Measurements from ENCODE around the gene GALK1.

Gene GALK1

DNA sequence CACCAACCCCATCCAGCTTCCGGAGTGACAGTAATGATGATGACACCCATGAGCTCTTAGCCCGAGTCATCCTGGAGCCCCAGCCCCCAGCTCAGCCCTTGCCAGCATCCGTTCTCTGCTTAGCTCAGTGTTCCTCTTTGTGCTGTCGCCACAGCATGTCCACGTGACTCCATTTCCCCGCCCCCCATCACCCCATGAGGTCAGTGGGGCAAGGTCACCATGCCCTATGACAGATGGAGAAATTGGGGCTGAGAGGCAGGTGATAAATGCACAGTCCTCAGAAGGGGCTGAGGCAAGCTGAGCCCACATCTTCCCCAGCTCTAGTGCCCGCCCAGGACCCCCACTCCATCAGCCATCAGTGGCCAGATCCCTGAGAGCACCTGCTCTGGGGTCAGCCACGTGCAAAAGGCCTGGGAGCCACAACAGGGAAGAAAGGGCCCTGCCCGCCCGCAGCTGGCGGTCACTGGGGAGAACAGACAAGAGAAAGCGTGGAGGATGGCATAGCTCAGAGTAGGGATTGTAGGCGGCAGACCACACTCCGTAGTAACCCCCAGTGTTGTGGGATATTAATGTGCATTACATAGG is 26.7 kb downstream of the GALK1 start:
- TF ChIP-seq FOXP2 (optimal IDR thresholded peaks at IDR 0.05; ENCODE audit: control extremely low read depth, extremely low read length, insufficient read depth) (no peak), EZH2 (IDR thresholded peaks at IDR 0.05) (no peak), POLR2AphosphoS5 (IDR thresholded peaks at IDR 0.05; ENCODE audit: borderline replicate concordance, low read depth, low read length) (no peak)
- Histone ChIP-seq H3K4me3 (no peak overlapping the region), H3K9me3 (ENCODE audit: low read depth, low read length) (no peaks in the 10 kb centered on the region), H3K27ac (no peak overlapping the region), H3K36me3 (ENCODE audit: insufficient read depth, low read length) (no peaks in the 10 kb centered on the region), H3K9ac (ENCODE audit: insufficient read length) (no peak overlapping the region)
- DNase-seq (ENCODE audit: low read depth, low spot score) = no peak

DNA sequence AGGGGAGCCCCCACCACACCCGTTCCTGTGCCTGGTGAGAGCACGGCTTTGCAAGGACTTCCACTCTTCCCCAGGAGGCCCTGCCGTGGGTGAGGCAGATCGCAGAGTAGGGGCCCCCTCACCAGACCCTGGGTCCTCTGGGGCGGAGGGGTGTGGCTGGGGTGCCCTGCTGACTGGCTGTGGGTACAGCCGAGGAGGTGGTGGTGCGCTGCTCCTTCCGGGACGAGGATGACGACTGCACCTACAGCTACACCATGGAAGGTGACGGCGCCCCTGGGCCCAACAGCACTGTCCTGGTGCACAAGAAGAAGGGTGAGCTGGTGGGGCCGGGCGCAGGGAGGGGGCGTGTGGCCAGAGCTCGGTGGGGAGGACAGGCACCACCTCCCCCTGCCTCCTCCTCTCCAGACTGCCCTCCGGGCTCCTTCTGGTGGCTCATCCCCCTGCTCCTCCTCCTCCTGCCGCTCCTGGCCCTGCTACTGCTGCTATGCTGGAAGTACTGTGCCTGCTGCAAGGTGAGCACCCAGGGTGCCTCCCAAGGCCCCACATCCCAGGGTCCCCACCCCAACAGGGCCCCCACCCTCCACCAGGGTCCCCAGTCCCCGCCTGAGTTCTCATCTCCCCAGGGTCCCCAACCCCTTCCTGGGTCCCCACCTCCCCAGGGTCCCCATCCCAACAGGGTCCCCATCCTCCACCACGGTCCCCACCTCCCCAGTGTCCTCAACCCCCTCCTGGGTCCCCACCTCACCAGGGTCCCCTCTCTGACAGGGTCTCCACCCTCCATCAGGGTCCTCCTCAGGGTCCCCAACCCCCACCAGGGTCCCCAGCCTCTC is 27.6 kb downstream of the GALK1 start:
- DNase-seq (ENCODE audit: low read depth, low spot score) = no peak
- H3K9ac ChIP-seq (ENCODE audit: insufficient read length) = no peak overlapping the region
- H3K4me3 ChIP-seq = no peak overlapping the region
- no peaks in the 10 kb centered on the region for H3K36me3 ChIP-seq (ENCODE audit: insufficient read depth, low read length)
- H3K27ac ChIP-seq = no peak overlapping the region
- H3K9me3 ChIP-seq (ENCODE audit: low read depth, low read length) = no peaks in the 10 kb centered on the region
- TF ChIP-seq FOXP2 (optimal IDR thresholded peaks at IDR 0.05; ENCODE audit: control extremely low read depth, extremely low read length, insufficient read depth) (no peak), EZH2 (IDR thresholded peaks at IDR 0.05) (no peak), POLR2AphosphoS5 (IDR thresholded peaks at IDR 0.05; ENCODE audit: borderline replicate concordance, low read depth, low read length) (no peak)

DNA sequence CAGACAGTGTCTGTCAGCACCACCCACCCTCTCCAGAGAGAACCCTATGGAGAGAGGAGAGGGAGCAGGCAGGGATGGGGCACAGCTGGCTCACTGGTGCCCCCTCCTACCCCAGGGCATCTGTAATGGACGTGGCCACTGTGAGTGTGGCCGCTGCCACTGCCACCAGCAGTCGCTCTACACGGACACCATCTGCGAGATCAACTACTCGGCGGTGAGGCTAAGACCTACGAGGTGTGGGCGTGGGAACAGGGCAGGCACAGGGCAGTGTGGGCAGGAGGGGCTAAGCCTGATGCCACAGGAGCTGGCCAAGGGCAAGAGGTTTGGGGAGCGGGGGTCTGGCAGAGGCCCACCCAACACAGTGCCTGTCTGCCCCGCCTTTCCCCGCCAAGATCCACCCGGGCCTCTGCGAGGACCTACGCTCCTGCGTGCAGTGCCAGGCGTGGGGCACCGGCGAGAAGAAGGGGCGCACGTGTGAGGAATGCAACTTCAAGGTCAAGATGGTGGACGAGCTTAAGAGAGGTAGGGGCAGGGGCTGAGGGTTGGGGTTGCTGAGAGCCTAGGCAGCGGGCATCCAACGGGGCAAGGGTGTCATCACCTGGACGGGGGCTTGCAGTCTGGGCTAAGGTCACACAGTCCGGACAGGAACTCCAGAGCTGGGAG is 28.7 kb downstream of the GALK1 start:
- no peak for TF ChIP-seq POLR2AphosphoS5 (IDR thresholded peaks at IDR 0.05; ENCODE audit: borderline replicate concordance, low read depth, low read length)
- no peak for TF ChIP-seq EZH2 (IDR thresholded peaks at IDR 0.05)
- no peak for TF ChIP-seq FOXP2 (optimal IDR thresholded peaks at IDR 0.05; ENCODE audit: control extremely low read depth, extremely low read length, insufficient read depth)
- H3K4me3 ChIP-seq = no peak overlapping the region
- H3K27ac ChIP-seq = no peak overlapping the region
- no peaks in the 10 kb centered on the region for H3K36me3 ChIP-seq (ENCODE audit: insufficient read depth, low read length)
- DNase-seq (ENCODE audit: low read depth, low spot score) = no peak
- H3K9ac ChIP-seq (ENCODE audit: insufficient read length) = no peak overlapping the region
- no peaks in the 10 kb centered on the region for H3K9me3 ChIP-seq (ENCODE audit: low read depth, low read length)

DNA sequence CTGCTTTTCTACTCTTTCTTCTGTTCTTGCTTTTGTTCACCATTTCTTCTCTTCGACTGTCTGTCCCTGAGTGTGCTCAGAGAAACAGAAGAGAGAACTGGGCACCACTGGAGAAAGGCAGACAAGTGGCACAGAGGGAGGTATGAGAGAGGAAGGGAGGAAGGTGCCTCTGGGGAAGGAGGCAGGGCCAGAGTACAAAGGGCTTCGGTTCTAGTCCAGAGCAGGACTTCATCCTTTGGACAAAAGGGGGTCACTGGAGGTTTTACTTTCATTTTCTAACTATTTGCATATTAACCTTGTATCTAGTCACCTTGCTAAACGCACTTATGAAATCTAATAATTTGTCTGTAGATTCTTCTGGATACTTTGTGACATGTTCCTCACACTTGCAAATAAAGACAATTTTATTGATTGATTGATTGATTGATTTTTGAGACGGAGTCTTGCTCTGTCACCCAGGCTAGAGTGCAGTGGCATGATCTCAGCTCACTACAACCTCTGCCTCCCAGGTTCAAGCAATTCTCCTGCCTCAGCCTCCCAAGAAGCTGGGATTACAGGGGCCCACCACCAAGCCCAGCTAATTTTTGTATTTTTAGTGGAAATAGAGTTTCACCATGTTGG is 30.2 kb downstream of the GALK1 start:
- no peak overlapping the region for H3K4me3 ChIP-seq
- H3K9ac ChIP-seq (ENCODE audit: insufficient read length) = no peak overlapping the region
- H3K9me3 ChIP-seq (ENCODE audit: low read depth, low read length) = no peaks in the 10 kb centered on the region
- H3K36me3 ChIP-seq (ENCODE audit: insufficient read depth, low read length) = no peaks in the 10 kb centered on the region
- no peak overlapping the region for H3K27ac ChIP-seq
- DNase-seq (ENCODE audit: low read depth, low spot score) = no peak
- TF ChIP-seq EZH2 (IDR thresholded peaks at IDR 0.05) = no peak
- no peak for TF ChIP-seq FOXP2 (optimal IDR thresholded peaks at IDR 0.05; ENCODE audit: control extremely low read depth, extremely low read length, insufficient read depth)
- TF ChIP-seq POLR2AphosphoS5 (IDR thresholded peaks at IDR 0.05; ENCODE audit: borderline replicate concordance, low read depth, low read length) = no peak

DNA sequence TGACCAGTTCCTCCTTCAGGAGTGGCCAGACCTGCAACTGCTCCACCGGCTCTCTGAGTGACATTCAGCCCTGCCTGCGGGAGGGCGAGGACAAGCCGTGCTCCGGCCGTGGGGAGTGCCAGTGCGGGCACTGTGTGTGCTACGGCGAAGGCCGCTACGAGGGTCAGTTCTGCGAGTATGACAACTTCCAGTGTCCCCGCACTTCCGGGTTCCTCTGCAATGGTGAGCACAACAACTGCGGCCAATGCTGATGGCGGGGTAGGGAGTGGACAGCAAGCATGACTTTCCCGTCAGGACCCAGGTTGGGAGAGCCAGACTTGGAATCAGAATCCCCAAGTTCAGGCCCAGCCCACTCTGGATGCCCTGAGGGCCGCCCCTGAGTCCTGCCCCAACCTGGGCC is 31.5 kb downstream of the GALK1 start:
- H3K9ac ChIP-seq (ENCODE audit: insufficient read length) = no peak overlapping the region
- no peak overlapping the region for H3K27ac ChIP-seq
- TF ChIP-seq FOXP2 (optimal IDR thresholded peaks at IDR 0.05; ENCODE audit: control extremely low read depth, extremely low read length, insufficient read depth) (no peak), POLR2AphosphoS5 (IDR thresholded peaks at IDR 0.05; ENCODE audit: borderline replicate concordance, low read depth, low read length) (no peak), EZH2 (IDR thresholded peaks at IDR 0.05) (no peak)
- no peaks in the 10 kb centered on the region for H3K36me3 ChIP-seq (ENCODE audit: insufficient read depth, low read length)
- H3K4me3 ChIP-seq = no peak overlapping the region
- no peaks in the 10 kb centered on the region for H3K9me3 ChIP-seq (ENCODE audit: low read depth, low read length)
- DNase-seq (ENCODE audit: low read depth, low spot score) = no peak

DNA sequence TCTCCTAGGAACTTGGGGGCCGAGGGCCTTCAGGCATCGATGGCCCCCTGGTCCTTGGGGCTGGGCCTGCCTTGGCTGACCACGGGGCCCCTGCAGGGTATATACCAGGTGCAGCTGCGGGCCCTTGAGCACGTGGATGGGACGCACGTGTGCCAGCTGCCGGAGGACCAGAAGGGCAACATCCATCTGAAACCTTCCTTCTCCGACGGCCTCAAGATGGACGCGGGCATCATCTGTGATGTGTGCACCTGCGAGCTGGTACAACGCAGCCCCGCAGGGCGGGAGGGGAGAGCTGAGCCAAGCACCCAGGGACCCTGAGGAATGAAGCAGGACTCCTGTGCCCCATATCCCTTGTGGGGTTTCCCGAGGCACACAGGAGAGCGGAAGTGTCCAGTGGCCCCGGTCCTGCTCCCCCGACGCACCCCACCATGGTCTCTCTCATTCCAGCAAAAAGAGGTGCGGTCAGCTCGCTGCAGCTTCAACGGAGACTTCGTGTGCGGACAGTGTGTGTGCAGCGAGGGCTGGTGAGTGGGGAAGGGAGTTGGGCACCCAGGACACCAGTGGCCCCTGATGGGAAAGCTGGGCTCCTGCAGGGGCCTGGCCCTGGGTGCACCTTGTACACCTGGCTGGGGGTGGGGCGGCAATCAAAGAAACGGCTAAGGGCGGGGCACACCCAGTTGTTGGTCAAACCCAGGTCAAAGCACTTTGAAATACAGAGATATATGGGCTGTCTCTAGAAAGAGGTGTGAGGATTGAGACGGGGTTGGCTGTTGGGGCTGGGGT is 33.1 kb downstream of the GALK1 start:
- Histone ChIP-seq H3K27ac (no peak overlapping the region), H3K9me3 (ENCODE audit: low read depth, low read length) (no peaks in the 10 kb centered on the region), H3K36me3 (ENCODE audit: insufficient read depth, low read length) (no peaks in the 10 kb centered on the region), H3K9ac (ENCODE audit: insufficient read length) (no peak overlapping the region), H3K4me3 (no peak overlapping the region)
- no peak for DNase-seq (ENCODE audit: low read depth, low spot score)
- TF ChIP-seq POLR2AphosphoS5 (IDR thresholded peaks at IDR 0.05; ENCODE audit: borderline replicate concordance, low read depth, low read length) (no peak), EZH2 (IDR thresholded peaks at IDR 0.05) (no peak), FOXP2 (optimal IDR thresholded peaks at IDR 0.05; ENCODE audit: control extremely low read depth, extremely low read length, insufficient read depth) (no peak)

DNA sequence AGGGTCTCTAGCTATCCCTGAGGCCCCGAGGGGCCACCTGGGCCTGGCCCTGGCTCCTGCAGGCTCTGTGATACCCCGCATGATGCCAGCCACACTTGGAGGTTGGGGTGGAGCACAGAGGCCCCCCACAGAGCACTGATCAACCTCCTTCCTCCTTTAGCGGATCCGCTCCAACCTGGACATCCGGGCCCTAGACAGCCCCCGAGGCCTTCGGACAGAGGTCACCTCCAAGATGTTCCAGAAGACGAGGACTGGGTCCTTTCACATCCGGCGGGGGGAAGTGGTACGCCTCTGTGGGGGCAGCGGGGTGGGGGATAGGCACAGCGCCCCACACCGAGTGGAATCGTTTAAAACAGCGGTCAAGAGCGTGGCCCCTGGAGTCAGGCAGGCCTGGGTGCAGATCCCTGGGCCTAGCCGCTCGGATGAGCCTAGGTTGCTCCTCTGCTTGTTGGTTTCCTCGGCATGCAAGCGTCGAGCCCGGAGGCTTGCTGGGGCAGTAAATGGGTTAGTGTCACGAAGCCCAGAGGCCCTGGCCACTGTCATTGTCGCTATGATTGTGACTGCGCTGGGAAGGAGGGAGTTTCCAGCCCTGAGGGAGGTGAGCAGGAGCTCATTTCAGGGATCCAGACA is 33.8 kb downstream of the GALK1 start:
- no peaks in the 10 kb centered on the region for H3K36me3 ChIP-seq (ENCODE audit: insufficient read depth, low read length)
- no peak overlapping the region for H3K9ac ChIP-seq (ENCODE audit: insufficient read length)
- H3K27ac ChIP-seq = no peak overlapping the region
- H3K9me3 ChIP-seq (ENCODE audit: low read depth, low read length) = no peaks in the 10 kb centered on the region
- no peak for TF ChIP-seq FOXP2 (optimal IDR thresholded peaks at IDR 0.05; ENCODE audit: control extremely low read depth, extremely low read length, insufficient read depth)
- TF ChIP-seq EZH2 (IDR thresholded peaks at IDR 0.05) = no peak
- TF ChIP-seq POLR2AphosphoS5 (IDR thresholded peaks at IDR 0.05; ENCODE audit: borderline replicate concordance, low read depth, low read length) = no peak
- H3K4me3 ChIP-seq = no peak overlapping the region
- DNase-seq (ENCODE audit: low read depth, low spot score) = no peak

Measured in SK-N-MC (cell line).